ENCODE data around the gene CCDC33. TPM values are rescaled to one million over a fixed set of nuclear protein-coding genes. Genes with fewer than 3 reads are reported as not detected.

CCDC33 gene
- total RNA-seq, 1 donor from 2014 or later, result not detected

DNA sequence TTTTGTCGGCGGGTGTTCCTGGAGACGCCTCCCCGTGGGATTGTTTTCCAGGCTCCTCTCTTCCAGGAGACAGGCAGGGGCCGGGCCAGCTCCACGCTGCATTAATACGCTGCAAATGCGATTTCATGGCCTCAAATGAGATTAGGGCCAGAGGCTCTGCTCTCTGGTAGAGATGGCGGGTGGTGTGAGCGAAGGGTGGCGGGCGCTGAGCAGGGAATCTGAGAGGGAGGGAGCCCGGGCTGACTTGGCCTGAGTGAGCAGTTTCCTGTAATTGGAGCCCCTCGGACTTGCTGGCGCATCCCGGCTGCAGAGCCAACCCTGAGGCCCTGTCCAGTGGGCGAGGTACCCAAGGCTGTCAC is 7.4 kb upstream of the CCDC33 start:
- DNase-seq (ENCODE audit: low spot score), result no peak

DNA sequence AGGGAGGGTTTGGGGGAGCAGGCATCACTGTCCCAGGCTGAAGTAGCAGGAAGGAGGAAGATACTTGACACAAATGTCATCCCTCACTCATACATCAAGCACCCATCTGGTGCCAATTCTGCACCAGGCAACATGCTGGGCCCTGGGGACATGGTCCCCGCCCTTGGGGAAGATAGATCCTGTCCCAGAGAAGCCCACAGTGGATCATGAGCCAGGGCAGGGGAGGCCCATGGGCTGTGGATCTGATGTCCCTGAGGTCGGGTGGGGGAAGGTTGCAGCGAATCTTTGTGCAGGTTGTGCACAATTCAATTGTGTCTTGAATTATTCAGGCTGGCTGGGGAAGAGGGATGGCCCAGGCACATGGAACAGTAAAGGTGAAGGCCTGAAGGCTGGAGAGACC is 6.4 kb upstream of the CCDC33 start:
- no peak for DNase-seq (ENCODE audit: low spot score)

DNA sequence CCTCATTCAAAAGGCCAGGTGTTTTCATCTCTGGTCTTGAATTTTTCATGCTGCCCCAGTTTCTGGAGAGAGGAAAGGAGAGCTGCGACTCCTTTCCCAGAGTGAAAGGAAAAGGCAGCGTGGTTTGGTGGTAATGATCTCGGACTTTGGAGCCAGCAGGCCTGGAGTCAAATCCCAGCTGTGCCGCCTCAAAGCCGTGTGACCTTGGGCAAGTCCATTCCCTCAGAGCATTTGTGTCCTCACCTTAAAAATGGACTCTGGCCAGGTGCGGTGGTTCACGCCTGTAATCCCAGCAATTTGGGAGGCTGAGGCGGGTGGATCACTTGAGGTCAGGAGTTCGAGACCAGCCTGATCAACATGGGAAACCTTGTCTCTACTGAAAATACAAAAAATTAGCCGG is 4.7 kb upstream of the CCDC33 start:
- no peak for DNase-seq (ENCODE audit: low spot score)

DNA sequence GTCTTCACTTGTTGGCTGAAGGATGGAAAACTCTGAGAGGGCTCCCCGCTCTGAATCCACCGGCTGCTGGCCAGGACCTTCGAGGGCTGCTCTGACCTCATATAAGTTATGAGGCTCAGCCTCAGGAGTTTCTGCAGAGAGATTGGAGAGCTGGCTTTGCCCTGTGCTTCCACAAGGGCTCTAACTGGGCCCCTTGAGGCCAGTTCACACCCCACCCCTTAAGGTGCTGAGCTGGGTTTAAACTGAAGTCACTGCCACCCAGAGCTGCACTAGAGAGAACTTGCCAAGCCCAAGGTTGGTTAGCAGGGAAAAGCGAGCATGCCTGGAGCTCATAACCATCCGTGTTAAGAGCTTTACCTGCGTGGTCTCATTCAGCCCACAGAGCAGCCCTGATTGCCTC is 2.8 kb upstream of the CCDC33 start:
- no peak for DNase-seq (ENCODE audit: low spot score)

DNA sequence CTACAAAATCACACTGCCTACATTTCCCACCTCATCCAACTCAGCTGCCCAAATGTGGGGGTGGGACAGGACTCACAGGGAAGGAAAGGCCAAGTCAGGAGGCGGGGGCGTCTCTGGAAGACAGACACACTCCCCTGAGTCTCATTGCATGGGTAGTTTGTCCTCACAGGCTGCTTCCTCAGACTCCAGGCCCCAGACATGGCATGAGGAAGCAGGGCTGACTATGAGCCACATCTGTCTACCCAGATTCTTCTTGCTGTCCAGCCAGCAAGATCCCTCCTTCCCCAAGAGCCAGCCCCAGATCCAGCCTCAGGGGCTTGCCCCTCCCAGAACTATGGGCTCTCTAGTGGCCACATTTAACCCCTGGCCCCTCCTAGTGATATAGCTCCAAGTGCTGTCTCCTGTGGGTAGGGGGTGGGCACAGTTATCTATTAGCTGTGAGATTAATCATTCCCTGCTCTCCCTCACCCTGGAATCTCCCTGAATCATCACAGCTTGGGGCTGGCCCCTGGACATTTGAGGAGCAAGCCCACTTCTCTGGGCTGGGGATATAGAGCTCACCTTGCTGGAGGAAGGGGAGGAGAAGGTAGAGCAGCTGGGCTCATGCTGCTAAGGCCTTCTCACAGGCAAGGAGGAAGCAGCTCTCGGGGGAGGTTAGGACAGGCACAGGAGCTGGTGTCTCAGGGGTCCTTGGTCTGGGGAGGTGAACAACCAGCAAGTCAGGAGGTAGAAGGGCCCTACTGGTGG is 2.1 kb upstream of the CCDC33 start:
- DNase-seq (ENCODE audit: low spot score), result no peak

DNA sequence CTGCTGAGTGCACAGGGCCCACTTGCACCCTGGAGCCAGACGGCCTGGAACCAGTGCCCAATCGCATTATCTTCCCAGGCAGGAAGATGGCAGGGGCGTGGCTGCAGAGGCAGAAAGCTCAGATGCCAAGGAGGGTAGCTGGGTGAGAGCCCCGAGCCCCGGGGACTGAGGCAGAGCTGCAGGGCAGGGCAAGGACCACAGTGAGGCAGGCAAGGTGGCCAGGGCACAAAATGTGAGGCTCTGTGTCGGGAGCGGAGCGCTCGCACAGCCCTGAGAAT is 1.6 kb upstream of the CCDC33 start:
- no peak for DNase-seq (ENCODE audit: low spot score)

DNA sequence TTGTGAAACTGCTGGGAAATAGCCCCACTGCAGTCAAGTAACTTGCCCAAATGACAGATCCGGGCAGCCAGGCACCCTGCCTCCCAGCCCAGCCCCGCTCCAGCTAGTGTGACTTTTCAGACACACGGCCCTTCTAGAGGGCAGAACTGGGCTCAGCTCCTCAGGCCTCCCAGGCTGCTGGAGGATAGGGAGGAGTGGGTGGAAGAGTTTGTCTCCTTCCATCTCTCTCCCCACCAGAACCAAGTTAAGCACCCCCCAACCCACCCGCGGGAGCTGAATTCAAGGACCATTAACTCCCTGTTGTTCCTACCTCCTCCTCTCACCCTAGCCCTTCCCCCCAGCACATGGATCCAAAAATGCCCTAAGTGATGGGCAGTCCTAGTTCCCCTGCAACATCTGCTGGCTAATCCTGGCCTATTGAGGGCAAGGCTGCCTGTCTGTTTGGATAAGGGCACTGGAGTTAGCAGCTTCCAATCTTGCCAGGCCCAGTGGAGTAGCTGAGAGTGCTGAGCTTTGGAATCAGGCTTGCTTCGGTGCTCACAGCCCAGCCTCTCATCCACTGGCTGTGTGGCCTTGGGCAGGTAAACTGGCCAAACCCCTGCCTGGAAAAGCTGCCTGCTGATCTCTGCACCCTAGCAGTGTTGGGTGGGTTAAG is 3.1 kb downstream of the CCDC33 start:
- no peak for DNase-seq (ENCODE audit: low spot score)

DNA sequence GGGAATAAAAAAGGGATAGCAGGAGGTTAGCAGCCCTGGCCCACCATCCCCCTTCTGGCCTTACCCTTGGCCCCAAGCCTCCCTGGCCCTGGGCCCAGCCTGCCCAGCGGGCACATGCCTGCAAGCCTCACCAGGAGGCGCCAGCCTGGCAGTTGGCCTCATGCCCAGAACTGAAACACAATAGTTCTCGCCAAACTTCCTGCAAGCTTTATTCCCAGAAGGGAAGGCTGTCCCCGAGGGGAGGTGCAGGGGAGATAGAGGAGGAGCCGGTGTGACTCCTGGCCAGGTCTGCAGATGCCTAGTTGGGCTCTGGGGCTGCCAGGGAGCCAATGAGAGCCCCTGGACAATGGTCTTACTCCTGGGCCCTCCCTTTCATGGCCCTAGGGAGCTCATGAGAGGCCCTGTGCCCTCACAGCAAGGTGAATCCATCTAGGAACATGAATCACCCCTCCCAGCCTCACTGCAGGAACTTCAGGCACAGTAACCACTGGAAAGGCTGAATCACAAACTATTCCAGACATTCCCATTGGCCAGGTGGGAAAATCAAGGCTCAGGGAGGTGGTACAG is 4.0 kb downstream of the CCDC33 start:
- no peak for DNase-seq (ENCODE audit: low spot score)

DNA sequence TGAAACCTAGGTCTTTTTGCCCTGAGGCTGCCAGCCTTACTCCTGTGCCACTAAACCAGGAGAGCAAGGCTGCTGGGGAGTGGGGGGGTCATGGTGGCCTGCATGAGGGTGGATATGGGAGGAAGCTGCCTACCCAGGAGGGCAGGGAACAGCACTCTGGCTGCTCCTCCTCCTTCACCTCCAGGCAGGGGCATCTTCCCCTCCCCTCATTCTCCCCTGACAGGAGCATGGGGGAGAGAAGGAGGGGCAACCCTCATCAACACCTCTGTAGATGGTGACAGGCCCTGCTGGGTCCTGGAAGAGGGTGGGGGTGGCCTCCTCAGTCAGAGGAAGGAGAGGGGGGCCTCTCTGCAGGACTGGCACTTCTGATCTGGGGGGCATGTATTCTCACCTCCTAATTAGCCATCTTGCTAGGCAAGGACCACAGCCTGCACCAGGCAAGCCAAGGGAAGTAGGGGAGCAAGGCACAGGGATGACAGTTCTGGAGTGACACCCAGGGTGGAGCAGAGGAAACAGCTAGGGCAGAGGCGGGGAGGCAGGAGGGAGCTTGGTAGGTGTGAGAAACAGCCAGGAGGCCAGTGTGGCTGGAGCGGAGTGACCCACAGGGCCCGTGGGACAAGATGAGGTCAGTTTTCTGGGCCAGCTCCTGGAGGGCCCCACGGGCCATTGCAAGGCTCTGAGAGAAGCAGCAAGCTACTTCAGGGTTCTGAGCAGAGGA is 4.9 kb downstream of the CCDC33 start:
- no peak for DNase-seq (ENCODE audit: low spot score)

DNA sequence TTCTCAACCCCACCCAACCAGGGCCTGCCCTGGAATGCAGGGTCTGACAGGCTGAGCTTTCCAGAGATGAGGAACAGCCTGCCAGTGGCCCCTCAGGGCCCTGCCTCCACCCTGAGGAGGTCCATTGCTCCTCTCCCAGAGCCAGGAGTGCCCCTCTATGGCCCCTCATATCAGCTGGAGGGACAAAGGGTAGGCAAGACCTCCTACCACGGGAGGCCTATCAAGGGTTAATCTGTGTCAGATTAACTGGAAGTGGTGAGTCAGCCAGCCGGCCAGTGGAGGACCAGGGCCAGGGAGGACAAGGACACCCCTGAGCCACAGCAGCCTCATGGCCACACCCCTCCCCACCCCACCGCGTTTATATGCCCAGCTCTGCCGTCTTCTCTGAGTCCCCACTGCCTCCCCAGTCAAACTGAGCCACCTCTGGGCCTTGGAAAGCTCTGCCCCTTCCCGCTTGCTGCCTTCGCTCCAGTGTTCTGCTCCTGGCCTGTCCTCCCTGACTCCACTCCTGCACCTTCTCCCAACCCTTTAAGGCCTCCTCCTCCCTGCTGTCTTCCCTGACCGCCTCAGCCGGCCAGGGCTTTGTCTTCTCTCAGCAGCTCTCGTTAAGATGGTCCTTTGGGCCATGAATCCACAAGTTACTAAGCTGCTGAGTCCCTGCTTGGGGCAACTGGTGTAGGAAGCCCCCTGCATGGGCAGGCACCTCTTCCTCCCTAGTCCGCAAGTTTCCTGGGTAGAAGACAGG is 6.5 kb downstream of the CCDC33 start:
- no peak for DNase-seq (ENCODE audit: low spot score)

DNA sequence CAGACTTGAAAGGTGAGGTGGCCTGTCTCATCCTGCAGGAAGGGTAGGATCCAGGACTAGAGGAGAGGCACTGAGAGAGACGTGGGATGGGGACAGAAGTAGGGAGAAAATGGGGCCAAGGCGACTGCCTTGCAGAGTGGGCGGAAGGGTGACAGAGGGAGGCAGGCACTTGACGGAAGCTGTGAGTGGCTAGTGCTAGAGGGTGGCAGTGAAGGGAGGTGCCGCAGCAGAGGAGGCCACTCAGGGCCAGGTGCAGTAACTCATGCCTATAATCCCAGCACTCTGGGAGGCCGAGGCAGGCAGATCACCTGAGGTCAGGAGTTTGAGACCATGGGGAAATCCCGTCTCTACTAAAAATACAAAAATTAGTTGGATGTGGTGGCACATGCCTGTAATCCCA is 7.3 kb downstream of the CCDC33 start:
- DNase-seq (ENCODE audit: low spot score), result no peak

DNA sequence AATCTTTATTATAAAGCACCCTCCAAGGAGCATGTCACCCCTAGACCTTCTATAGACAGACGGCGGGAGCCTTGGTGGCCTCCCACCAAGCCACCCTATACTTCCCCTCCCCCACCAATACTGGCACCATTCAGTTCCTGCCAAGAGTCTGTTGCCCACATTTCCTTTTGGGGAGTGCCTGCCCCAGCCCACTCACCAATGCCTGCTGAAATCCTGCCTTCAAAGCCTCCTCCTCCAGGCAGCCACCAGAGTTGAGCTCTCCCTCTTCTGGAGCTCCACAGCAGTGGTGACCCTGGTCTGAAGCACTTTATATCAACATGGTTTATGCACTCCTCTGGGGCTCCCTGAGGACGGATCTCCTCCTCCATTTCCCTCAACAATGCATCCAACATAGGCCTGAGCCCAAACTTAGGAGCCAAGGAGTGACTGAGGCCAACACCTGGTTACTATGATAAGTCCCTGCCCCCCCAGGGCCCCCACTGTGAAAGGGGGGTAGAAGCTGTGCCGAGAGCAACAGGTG is 8.8 kb downstream of the CCDC33 start:
- no peak for DNase-seq (ENCODE audit: low spot score)

DNA sequence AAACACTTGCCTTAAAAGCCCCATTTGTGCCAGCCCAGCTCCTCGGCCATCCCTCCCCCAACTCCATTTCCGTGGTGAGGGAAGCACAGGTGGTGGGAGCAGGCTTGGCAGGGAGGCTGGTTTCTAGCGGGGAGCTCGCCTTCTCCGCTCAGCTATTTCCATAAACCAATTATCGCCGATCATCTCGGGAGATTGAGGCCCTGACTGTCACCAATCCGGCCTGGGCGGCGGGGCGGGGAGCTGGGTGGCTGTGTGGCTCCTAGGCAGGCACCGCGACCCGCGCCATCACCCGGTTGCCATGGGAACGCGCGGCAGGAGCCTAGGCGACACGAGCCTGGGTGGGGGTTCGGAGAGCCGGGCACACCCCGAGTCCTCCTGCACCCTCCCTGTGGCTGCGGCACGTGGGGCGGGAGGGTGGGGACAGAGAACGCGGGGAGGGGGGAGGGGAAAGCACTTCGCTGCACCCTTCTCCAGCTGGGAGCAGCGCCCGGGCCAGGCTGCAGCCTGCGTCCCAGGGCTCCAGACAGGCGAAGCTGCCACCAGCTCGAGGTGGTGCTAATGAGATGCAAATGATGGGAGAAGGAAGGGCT is 9.3 kb downstream of the CCDC33 start:
- no peak for DNase-seq (ENCODE audit: low spot score)

DNA sequence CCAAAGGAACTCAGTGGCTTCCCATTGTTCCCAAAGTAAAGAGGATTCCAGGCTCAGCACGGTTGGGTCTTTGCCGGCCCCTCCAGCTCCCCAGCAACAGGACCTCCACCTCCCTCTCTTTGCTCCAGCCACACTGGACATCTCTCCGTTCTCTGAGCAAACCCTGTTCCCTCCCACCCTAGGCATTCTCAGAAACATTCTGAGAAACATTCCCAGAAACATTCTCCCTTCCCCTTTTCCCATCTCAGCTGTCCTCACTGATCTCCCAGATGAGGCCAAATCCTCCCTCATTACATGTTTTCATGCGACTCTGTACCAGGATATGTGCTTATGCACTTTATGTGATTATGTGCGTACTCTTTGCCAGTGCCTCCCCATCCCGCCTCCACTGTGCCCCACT is 14.1 kb downstream of the CCDC33 start:
- no peak for DNase-seq (ENCODE audit: low spot score)

DNA sequence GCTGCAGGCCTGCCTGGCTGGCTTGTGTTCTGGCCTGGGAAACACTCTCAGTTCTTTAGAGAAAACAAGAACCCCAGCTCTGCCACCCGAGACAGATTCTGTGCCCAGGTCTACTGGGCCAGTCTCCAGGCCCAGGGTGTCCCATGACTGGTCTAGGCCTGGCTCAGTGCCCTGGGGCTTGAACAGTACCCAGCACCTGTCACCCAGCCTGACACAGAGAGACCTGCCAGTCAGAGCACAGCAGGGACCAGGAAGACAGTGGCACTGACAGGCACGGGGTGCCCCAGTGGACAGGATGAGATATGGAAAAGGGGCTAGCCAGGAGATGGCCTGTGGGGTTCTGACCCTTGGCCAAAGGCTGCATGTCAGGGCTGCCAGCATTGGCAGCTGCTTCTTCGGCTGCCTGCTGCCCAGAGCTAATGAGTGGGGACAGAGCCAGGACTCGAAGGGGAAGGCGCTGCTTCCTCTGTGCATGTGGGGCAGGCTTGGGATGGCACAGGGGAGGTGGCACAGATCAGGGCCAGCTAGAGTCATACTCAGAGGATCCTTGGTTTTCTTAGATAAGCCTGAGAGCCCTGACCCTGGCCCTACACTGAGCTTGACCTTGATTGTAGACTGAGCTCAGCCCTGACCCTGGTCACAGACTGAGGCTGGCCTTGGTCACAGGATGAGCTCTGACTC is 15.1 kb downstream of the CCDC33 start:
- DNase-seq (ENCODE audit: low spot score), result no peak

DNA sequence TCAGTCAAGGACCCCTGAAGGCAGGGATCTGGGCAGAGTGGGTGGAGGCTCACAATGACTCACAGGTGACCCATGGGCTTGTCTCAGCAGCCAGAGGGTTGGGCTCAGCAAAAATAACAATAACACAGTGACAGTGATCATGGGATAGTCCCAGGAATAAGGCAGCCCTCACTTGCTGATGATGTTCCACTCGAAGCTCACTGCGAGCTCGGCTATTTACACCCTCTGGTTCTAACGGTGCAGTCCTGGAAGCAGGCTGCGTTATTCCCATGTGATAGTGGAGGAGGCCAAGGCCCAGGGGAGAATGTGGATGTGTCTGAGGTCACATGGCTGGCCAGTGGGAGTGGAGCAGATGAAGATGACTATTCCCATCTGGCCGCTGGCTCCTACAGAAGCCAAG is 16.2 kb downstream of the CCDC33 start:
- DNase-seq (ENCODE audit: low spot score), result no peak

DNA sequence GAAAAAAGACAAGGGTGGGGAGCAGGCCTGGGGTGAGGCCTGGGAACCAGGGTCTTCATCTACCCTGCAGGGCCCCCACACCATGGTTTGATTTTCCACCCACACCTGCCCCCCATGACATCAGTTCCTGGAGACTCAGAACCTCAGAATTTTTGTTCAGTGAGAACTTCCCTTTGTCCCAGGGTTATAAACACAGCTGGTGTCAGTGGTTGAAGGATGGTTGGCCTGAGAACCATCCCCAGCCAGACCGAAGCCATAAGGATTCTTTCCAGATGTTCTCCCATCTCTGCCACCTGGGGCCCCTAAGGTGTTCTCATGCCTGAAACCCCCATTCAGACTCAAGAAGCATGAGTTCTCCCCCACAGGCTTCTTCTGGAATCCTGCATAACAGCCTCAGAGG is 16.6 kb downstream of the CCDC33 start:
- DNase-seq (ENCODE audit: low spot score), result no peak

DNA sequence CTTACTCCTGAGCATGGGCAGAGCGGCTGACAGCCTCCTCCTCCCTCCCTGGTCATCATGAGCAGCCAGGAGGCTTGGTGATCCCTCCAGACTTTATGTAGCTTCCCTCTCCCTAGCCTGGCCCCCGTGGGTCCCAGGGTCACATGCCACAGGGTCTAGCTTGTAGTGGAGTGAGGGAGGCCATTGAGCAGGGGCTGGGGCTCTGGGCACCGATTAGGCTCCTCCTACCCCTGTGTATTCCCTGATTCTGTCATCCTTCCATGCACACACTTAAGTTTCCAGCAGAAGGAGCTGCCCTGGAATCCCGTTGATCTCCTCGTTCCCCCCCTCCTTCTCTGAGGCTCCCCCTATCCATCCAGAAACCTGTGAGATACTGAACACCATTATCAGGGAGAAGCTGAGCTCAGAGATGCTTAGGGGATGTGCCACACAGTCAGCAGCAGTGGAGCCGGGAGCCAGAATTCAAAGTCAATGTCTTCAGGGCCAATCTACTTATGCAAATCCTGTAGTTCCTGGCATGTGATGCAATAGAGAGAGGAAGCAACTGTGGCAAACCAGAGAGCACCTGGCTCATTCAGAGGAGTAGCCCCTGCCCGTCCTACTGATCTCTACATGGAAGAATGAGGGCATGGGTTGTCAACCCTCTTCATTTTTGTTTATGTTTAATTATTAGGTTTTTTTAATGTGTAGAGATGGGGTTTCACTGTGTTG is 17.2 kb downstream of the CCDC33 start:
- DNase-seq (ENCODE audit: low spot score), result no peak

DNA sequence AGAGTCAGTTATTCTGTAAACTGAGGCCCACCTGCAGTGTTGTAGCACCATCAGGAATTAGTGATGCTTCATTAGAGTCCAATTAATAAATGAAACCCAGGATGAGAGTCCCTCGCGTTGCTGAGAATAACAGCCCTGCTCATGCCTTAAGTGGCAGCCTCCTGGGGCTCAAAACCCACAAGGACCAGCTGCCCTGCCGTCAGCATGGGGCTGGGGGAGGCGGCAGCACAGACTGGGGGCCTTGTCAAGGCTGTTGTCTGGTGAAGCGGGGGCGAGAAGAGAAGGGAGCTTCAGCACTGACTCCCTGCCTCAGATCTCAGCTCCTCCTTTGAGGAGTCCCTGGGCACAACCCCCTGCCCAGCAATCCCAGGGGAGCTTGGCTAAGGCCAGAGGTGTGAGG is 21.0 kb downstream of the CCDC33 start:
- DNase-seq (ENCODE audit: low spot score), result no peak

DNA sequence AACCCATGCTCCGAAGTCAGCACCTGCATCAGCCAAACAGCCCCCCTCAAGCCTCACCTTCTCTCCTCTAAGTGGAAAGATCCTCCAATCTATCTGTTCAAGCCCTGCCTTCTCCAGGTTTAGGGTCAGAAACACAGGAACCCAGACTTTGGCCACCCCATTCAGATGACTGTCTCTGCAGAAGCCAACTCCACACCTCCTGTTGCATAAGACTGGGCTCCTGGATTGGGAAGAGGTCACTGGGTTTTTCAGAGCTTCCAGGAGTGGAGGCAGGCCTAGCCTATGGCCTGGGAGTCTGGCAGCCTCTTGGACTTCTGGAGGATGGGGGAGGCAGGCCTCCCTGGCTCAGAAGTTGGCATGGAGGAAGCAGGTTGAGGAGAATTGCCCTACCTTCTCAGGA is 21.5 kb downstream of the CCDC33 start:
- DNase-seq (ENCODE audit: low spot score), result no peak
